Uterus (tissue), 4 donors: ENCODE results near the gene URM1. TPM values are rescaled to one million over a fixed set of nuclear protein-coding genes. Genes with fewer than 3 reads are reported as not detected.
"Not testable (repeated sequence)": the region's sequence is repeated elsewhere in the genome, so short reads cannot be mapped to it uniquely, and the experiment has no call there.

ENCODE experiments used
- DNase-seq, 2 donors: peaks; one replicate each; pipeline ENCODE4 v3.0.0-alpha.2; 2019 to 2020
- H3K27ac ChIP-seq, 2 donors: fragments of 200-600 bp; sonication (generic); 1 replicate in 1 of 2; 2 replicates in 1 of 2; pipeline ENCODE4 v1.5.1; 2016 to 2018
- H3K27me3 ChIP-seq, 2 donors: fragments of 200-600 bp; sonication (generic); one replicate each; pipeline ENCODE4 v1.5.1; 2018 to 2019; ENCODE audit warnings: control low read depth in 1 of 2
- H3K36me3 ChIP-seq, 2 donors: fragments of 200-600 bp; sonication (generic); one replicate each; pipeline ENCODE4 v1.5.1; 2019; ENCODE audit warnings: control low read depth in 1 of 2
- H3K4me1 ChIP-seq, 2 donors: fragments of 200-600 bp; sonication (generic); one replicate each; pipeline ENCODE4 v1.5.1; 2018 to 2019; ENCODE audit warnings: control low read depth in 1 of 2
- H3K4me3 ChIP-seq, 2 donors: fragments of 200-600 bp; sonication (generic); 1 replicate in 1 of 2; 2 replicates in 1 of 2; pipeline ENCODE4 v1.5.1; 2018 to 2019; ENCODE audit warnings: mild to moderate bottlenecking in 1 of 2
- H3K9me3 ChIP-seq, 2 donors: fragments of 200-600 bp; sonication (generic); one replicate each; pipeline ENCODE4 v1.5.1; 2019; ENCODE audit warnings: control low read depth in 1 of 2
- POLR2A ChIP-seq, 2 donors: fragments of 450-650 bp; IDR thresholded peaks; one replicate each; pipeline ENCODE4 v1.6.1; 2016; ENCODE audit warnings: antibody characterized with exemption in 2 of 2, mild to moderate bottlenecking in 1 of 2, moderate library complexity in 1 of 2
- intact Hi-C: fragments of 100-400 bp; cut with DNase I; formaldehyde crosslinking; loops from one replicate; pipeline ENCODE4 v1.15.1; 2023; ENCODE audit warnings: low total_unique reads
- total RNA-seq, 4 donors: library from RNA; depleted of rRNA in 3 of 4; stranded (reverse); fragments of >200 nt in 3 of 4; gene quantifications; one replicate each; pipeline versions ENCODE4 v1.1.0 to v1.2.4, GENCODE V29; 2014 to 2023
- TF ChIP-seq, protein P1 (sequence below), 4 experiments: fragments of 200-600 bp in 2 of 4; fragments of 450-650 bp in 2 of 4; sonication (generic) in 2 of 4; IDR thresholded peaks; one replicate each; pipeline ENCODE4 v1.5.1; 2016 to 2019; ENCODE audit warnings: antibody characterized with exemption in 4 of 4, mild to moderate bottlenecking in 2 of 4, moderate library complexity in 1 of 4
- donor health status: DM: yes; HTN: yes; CAD: no.

Gene URM1
- total RNA-seq, 4 donors from 2014 or later: 6.7 to 32.0 (median 22.4) TPM

DNA sequence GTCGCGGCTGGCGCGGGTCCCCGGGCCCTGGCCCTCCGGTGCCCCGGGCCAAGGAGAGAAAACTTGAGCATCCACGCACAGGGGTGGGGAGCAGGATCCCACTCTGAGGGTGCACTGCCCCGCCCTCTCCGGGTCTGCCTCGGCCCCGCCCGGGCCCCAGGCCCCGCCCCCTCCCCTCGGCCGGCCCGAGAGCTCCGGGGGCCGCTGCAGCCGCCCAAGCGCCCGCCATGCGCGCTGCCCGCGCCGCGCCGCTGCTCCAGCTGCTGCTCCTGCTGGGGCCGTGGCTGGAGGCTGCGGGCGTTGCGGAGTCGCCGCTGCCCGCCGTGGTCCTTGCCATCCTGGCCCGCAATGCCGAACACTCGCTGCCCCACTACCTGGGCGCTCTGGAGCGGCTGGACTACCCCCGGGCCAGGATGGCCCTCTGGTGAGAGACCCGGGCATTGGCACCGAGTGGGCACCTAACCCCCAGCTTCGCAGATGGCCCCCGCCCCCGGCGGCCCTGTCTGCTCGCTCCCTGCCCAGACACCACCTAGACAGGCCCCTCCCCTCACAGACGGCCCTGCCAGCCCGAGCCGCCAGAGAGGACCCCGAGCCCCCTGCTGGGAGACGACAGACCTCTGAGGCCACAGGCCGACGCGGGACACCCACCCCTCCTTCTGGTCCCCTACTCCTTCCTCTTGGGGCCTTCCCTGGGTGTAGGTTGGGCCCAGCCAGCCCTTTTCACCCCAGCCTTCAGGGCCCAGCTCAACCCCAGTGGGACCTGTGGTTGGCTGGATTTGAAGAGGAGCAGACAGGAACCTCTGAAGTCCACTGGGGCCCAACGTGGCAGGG lies 49.7 kb downstream of the URM1 start, which contains the start of gene CERCAM:
TSS of gene CERCAM (plus strand) at position 207 of the 831 bp plus-strand sequence. CDS start at position 228, 21 bp downstream.
- intact Hi-C loops: no loop called here
- no peak for TF ChIP-seq POLR2A (IDR thresholded peaks at IDR 0.05)
- TF ChIP-seq, protein P1, sequence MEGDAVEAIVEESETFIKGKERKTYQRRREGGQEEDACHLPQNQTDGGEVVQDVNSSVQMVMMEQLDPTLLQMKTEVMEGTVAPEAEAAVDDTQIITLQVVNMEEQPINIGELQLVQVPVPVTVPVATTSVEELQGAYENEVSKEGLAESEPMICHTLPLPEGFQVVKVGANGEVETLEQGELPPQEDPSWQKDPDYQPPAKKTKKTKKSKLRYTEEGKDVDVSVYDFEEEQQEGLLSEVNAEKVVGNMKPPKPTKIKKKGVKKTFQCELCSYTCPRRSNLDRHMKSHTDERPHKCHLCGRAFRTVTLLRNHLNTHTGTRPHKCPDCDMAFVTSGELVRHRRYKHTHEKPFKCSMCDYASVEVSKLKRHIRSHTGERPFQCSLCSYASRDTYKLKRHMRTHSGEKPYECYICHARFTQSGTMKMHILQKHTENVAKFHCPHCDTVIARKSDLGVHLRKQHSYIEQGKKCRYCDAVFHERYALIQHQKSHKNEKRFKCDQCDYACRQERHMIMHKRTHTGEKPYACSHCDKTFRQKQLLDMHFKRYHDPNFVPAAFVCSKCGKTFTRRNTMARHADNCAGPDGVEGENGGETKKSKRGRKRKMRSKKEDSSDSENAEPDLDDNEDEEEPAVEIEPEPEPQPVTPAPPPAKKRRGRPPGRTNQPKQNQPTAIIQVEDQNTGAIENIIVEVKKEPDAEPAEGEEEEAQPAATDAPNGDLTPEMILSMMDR (IDR thresholded peaks at IDR 0.05): peak in 1 of 4 experiments; percentile 7
- Histone ChIP-seq H3K27me3 (peaks cover 0 to 3% of the 10 kb centered on the region in 2 donors), H3K9me3 (no peaks in the 10 kb centered on the region), H3K4me3 (peak within 1 kb of the TSS; percentile 63 to 94), H3K4me1 (peaks cover 0 to 6% of the 10 kb centered on the region in 2 donors), H3K27ac (peak within 1 kb of the TSS; percentile 78 to 93), H3K36me3 (no peaks in the 10 kb centered on the region)
- DNase-seq: peak; percentile 69 to 79

DNA sequence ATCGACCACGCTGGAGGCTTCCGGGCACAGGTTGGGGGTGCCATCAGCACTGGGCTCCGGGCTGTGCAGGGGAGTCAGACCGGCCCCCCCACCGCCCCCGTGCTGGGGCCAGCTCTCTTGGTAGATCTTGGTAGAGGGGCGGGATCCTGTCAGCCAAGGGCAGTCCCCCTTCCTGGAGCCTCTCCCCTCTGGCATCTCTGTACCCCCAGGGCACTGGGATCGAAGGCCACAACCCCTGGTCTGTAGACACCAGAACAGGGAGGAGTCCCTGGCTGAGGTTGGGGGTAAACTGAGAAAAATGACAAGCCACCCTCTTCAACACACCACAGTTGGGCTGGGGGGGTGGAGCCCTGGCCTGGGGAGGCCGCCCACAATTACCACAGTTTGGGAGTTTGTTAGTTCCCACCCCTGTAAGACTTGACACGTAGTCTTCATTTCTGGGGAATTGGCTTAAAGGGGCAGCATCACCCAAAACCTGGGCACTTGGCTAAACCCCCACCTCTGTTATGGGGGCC lies 50.4 kb downstream of the URM1 start:
- no peak for TF ChIP-seq POLR2A (IDR thresholded peaks at IDR 0.05)
- TF ChIP-seq, protein P1 (IDR thresholded peaks at IDR 0.05): no peak
- H3K4me1 ChIP-seq: peaks cover 0 to 6% of the 10 kb centered on the region in 2 donors
- DNase-seq: peak; percentile 18 to 38
- H3K27me3 ChIP-seq: no peaks in the 10 kb centered on the region
- H3K27ac ChIP-seq: peak overlapping the region; percentile 78 to 93
- H3K4me3 ChIP-seq: peak overlapping the region; percentile 63 to 94
- intact Hi-C loops: no loop called here
- H3K9me3 ChIP-seq: no peaks in the 10 kb centered on the region
- no peaks in the 10 kb centered on the region for H3K36me3 ChIP-seq

DNA sequence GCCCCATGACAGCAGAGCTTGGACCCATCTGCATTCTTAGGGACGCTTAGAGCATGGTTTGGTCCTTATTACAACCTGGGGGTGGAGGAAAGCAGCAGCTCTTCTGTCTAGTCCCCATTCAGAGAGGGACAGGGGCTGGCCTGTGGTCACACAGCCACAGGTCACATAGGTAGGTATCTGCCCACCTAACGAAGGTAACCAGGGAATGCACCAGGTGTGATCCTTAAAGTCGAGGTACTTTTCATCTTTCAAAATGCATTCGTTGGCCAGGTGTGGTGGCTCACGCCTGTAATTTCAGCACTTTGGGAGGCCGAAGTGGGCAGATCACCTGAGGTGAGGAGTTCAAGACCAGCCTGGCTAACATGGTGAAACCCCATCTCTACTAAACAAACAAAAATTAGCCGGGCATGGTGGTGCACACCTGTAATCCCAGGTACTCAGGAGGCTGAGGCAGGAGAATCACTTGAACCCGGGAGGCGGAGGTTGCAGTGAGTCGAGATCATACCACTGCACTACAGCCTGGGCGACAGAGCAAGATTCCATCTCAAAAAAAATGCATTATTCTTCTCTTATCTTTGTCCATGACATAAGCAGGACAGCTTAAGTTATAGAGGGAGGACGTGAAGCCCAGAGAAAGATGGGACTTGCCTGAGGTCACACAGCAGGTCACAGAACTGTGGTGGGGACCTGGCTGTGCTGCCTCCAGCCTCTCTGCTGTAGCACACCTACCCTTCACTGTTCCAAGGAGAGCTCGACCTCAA lies 51.0 kb downstream of the URM1 start:
- H3K9me3 ChIP-seq, H3K27me3 ChIP-seq, DNase-seq, intact Hi-C loops, H3K4me3 ChIP-seq, H3K4me1 ChIP-seq, H3K36me3 ChIP-seq: not testable (repeated sequence)
- peak overlapping the region; percentile 78 to 93 for H3K27ac ChIP-seq

DNA sequence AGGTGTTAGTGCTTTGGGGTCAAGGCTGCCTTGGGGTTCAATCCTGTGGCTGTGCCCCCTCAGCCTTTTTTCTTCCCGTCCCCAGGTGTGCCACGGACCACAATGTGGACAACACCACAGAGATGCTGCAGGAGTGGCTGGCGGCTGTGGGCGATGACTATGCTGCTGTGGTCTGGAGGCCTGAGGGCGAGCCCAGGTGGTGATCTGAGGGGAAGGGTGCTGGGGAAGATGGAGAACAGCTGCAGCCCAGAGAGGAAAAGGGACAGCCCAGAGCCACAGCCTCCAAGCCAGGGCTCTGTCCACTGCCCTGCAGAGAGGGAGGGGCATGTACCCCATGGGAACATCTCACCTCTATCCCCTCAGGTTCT lies 51.6 kb downstream of the URM1 start:
- Histone ChIP-seq H3K27ac (no peak overlapping the region), H3K4me3 (no peak overlapping the region), H3K36me3 (no peaks in the 10 kb centered on the region), H3K4me1 (peaks cover 0 to 6% of the 10 kb centered on the region in 2 donors), H3K9me3 (no peaks in the 10 kb centered on the region), H3K27me3 (no peaks in the 10 kb centered on the region)
- intact Hi-C loops: no loop called here
- TF ChIP-seq, protein P1 (IDR thresholded peaks at IDR 0.05): no peak
- no peak for TF ChIP-seq POLR2A (IDR thresholded peaks at IDR 0.05)
- DNase-seq: no peak

DNA sequence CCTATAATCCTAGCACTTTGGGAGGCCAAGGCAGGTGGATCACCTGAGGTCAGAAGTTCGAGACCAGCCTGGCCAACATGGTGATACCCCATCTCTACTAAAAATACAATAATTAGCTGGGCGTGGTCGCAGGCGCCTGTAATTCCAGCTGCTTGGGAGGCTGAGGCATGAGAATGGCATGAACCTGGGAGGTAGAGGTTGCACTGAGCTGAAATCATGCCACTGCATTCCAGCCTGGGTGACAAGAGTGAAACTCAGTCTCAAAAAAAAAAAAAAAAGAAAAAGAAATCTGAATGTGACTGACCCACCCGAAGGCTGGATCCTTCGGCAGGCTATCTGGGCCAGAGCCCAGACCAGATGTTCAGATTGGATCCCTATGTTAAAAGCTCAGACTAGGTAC lies 52.2 kb downstream of the URM1 start:
- intact Hi-C loops, H3K27ac ChIP-seq, H3K27me3 ChIP-seq, H3K4me1 ChIP-seq, DNase-seq, H3K4me3 ChIP-seq, H3K9me3 ChIP-seq, H3K36me3 ChIP-seq: not testable (repeated sequence)
